Bronchial epithelial cell (primary cell): Measurements from ENCODE around the gene PPARG. TPM values are rescaled to one million over a fixed set of nuclear protein-coding genes. Genes with fewer than 3 reads are reported as not detected.
A peak's percentile ranks its signal among the peaks of the same experiment; 100 is the strongest.
"Not testable (repeated sequence)": the region's sequence is repeated elsewhere in the genome, so short reads cannot be mapped to it uniquely, and the experiment has no call there.

Experiments used
- DNase-seq: peaks from one replicate; pipeline ENCODE4 v3.0.0-alpha.2; 2010; ENCODE audit warnings: low read depth
- FAIRE-seq: peaks from 2 replicates; lab custom pipeline; 2011; peaks lifted over from hg19 to GRCh38; lab: Jason Lieb, UNC
- H3K27me3 ChIP-seq: 2 replicates; pipeline ENCODE4 v1.5.1; 2011; ENCODE audit warnings: low read length; ENCODE audit not compliant: control insufficient read depth, insufficient read depth
- H3K36me3 ChIP-seq: 2 replicates; pipeline ENCODE4 v1.5.1; 2011; ENCODE audit warnings: low read length; ENCODE audit not compliant: control insufficient read depth, insufficient read depth
- H3K4me3 ChIP-seq: 2 replicates; pipeline ENCODE4 v1.5.1; 2011; ENCODE audit warnings: mild to moderate bottlenecking, low read depth, low read length, control low read depth
- total RNA-seq: library from RNA; depleted of rRNA; stranded (reverse); fragments of >200 nt; gene quantifications from 2 replicates; pipeline ENCODE4 v1.2.1, GENCODE V29; 2014
- TF ChIP-seq, protein P1 (sequence below): IDR thresholded peaks from 2 replicates; pipeline ENCODE4 v1.5.1; 2011; ENCODE audit warnings: mild to moderate bottlenecking, moderate library complexity, low read length, control low read depth, inconsistent platforms; ENCODE audit not compliant: insufficient read depth, severe bottlenecking

The PPARG gene
- total RNA-seq, 1 donor from 2014 or later = 14.5 TPM

DNA sequence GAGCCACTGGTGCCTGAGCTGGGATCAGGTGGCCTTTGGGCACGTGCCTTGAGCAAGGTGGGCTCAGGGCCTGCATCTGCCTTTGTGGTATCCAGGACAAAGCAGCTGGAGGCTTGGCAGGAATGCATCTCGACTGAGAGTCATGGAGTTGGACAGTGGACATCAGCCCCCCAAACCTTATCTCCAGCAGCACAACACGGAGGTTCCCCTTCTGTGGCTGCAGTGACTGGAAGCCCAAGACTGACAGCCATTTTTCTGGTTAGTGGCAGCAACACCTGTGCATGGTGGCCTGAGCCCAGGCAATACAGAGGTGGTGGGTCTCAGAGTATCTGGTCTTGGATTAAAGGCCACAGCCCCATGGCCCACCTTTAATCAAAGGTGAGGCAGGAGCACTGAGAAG, 167.6 kb downstream of the PPARG start:
- FAIRE-seq = no peak
- no peak for DNase-seq
- Histone ChIP-seq H3K27me3 (no peaks in the 10 kb centered on the region), H3K36me3 (no peaks in the 10 kb centered on the region), H3K4me3 (no peak overlapping the region)
- TF ChIP-seq, protein P1, sequence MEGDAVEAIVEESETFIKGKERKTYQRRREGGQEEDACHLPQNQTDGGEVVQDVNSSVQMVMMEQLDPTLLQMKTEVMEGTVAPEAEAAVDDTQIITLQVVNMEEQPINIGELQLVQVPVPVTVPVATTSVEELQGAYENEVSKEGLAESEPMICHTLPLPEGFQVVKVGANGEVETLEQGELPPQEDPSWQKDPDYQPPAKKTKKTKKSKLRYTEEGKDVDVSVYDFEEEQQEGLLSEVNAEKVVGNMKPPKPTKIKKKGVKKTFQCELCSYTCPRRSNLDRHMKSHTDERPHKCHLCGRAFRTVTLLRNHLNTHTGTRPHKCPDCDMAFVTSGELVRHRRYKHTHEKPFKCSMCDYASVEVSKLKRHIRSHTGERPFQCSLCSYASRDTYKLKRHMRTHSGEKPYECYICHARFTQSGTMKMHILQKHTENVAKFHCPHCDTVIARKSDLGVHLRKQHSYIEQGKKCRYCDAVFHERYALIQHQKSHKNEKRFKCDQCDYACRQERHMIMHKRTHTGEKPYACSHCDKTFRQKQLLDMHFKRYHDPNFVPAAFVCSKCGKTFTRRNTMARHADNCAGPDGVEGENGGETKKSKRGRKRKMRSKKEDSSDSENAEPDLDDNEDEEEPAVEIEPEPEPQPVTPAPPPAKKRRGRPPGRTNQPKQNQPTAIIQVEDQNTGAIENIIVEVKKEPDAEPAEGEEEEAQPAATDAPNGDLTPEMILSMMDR = no peak

GRCh38 chr3:12457380-12457779, 168.5 kb downstream of the PPARG start:
- not testable (repeated sequence) for H3K36me3 ChIP-seq, FAIRE-seq, H3K4me3 ChIP-seq, H3K27me3 ChIP-seq, DNase-seq

DNA sequence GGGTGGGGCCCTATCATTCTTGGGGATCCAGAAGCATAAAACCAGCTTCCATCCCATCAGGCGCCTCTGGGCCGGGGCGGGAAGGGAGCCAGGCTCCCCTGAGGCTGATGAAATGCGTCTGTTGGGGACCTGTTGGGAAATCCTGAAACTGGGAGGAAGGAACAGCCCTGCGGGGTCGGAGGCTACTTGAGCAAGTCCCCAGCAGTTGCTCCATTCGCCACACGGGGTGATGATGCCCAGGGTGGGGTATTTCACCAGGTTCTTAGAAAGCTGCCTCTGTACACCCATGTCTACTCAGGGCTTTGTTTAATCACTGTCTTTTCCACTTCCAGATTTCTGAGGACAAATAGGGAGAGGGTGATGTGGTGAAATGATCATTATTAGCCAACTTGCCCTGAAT, 170.0 kb downstream of the PPARG start:
- Histone ChIP-seq H3K36me3 (no peaks in the 10 kb centered on the region), H3K4me3 (no peak overlapping the region), H3K27me3 (no peaks in the 10 kb centered on the region)
- no peak for DNase-seq
- no peak for FAIRE-seq
- TF ChIP-seq, protein P1 = no peak

GRCh38 chr3:12460127-12460526, 171.3 kb downstream of the PPARG start:
- DNase-seq (no peak), FAIRE-seq (no peak)
- TF ChIP-seq, protein P1 = no peak
- Histone ChIP-seq H3K27me3 (no peaks in the 10 kb centered on the region), H3K4me3 (no peak overlapping the region), H3K36me3 (no peaks in the 10 kb centered on the region)

DNA sequence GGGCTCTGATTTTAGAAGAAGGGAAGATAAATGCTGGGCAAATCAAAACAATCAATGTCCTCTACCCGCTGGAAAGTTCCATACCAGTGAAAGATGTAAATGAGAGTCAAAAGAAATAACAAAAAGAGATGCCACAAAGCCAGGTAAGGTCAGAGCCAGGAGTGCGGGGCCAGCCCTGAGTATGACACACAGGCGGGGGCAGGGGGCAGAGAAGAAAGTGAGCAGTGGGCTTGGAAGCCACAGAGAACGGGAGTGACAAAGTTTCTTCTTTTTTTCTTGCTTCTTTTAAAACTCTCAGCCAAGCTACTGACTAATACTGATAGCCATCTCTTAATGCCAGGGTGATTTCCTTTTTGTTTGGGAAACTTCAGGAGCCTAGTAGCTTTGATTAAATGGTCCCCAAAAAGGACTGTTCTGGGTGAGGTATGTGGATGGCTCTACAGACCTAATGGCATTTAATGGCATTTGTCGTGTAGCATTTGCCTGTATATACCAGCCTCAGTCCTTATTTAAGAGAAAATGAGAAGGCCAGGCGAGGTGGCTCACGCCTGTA, 172.3 kb downstream of the PPARG start:
- Histone ChIP-seq H3K36me3 (no peaks in the 10 kb centered on the region), H3K4me3 (no peak overlapping the region), H3K27me3 (no peaks in the 10 kb centered on the region)
- FAIRE-seq (no peak), DNase-seq (no peak)
- TF ChIP-seq, protein P1 = no peak

- no peak for FAIRE-seq
- Histone ChIP-seq H3K27me3 (no peaks in the 10 kb centered on the region), H3K36me3 (no peaks in the 10 kb centered on the region), H3K4me3 (no peak overlapping the region)
- TF ChIP-seq, protein P1 = no peak
- peak; percentile 26 for DNase-seq
Observed at GRCh38 chr3:12462159-12462947, 173.5 kb downstream of the PPARG start.
